ENCODE data around the gene KRT35.

- TF ChIP-seq, protein P1, sequence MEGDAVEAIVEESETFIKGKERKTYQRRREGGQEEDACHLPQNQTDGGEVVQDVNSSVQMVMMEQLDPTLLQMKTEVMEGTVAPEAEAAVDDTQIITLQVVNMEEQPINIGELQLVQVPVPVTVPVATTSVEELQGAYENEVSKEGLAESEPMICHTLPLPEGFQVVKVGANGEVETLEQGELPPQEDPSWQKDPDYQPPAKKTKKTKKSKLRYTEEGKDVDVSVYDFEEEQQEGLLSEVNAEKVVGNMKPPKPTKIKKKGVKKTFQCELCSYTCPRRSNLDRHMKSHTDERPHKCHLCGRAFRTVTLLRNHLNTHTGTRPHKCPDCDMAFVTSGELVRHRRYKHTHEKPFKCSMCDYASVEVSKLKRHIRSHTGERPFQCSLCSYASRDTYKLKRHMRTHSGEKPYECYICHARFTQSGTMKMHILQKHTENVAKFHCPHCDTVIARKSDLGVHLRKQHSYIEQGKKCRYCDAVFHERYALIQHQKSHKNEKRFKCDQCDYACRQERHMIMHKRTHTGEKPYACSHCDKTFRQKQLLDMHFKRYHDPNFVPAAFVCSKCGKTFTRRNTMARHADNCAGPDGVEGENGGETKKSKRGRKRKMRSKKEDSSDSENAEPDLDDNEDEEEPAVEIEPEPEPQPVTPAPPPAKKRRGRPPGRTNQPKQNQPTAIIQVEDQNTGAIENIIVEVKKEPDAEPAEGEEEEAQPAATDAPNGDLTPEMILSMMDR (IDR thresholded peaks at IDR 0.05) = no peak
- no peak for TF ChIP-seq POLR2A (IDR thresholded peaks at IDR 0.05)
Observed at GRCh38 chr17:41505809-41506767, 25.1 kb upstream of the KRT35 start.
